Measurements from ENCODE around the gene MTHFD1. TPM values are rescaled to one million over a fixed set of nuclear protein-coding genes. Genes with fewer than 3 reads are reported as not detected.

Gene MTHFD1
- polyA plus RNA-seq, 1 of the 3 experiments (the other 2 are of a cell fraction): 31.0 TPM

GRCh38 chr14:64508215-64508776 is 120.1 kb downstream of the MTHFD1 start:
- Histone ChIP-seq H2AFZ (ENCODE audit: low read depth) (no peak overlapping the region), H3K9ac (no peak overlapping the region), H3K4me3 (ENCODE audit: low read depth in 2 of 2, low read length in 1 of 2) (no peak overlapping the region), H3K79me2 (ENCODE audit: insufficient read depth) (peaks cover 91% of the 10 kb centered on the region), H3K9me3 (no peaks in the 10 kb centered on the region), H3K27me3 (ENCODE audit: insufficient read depth) (no peaks in the 10 kb centered on the region), H3K36me3 (replicated peaks in 1 of 2; ENCODE audit: control insufficient read depth in 1 of 2, insufficient read depth in 2 of 2, low read length in 1 of 2) (peaks cover 5 to 13% of the 10 kb centered on the region in 2 experiments), H4K20me1 (ENCODE audit: insufficient read depth) (peaks cover 75% of the 10 kb centered on the region), H3F3A (replicated peaks; ENCODE audit: insufficient read depth) (peaks cover 7% of the 10 kb centered on the region), H3K27ac (ENCODE audit: low read depth in 2 of 2, low read length in 1 of 2) (no peak overlapping the region), H3K4me2 (no peak overlapping the region), H3K4me1 (ENCODE audit: control insufficient read depth in 1 of 2, insufficient read depth in 2 of 2, low read depth in 1 of 2, low read length in 1 of 2) (peaks cover 13 to 25% of the 10 kb centered on the region in 2 experiments; a peak in 3 of 4 replicates), H3K9me2 (no peaks in the 10 kb centered on the region)
- ChIA-PET CTCF (interaction anchor here (1.1 to 4.2 kb wide), 5 partner anchors 14 to 165 kb away, joined by 3 to 48 read pairs (median 7); no protein-coding TSS in a partner anchor), POLR2A (no interaction called here)
- WGBS (ENCODE audit: low lambda C conversion rate): 59% methylated on average over 1 of the region's 1 CpG
- TF ChIP-seq TCF12 (IDR thresholded peaks at IDR 0.05): no peak
- no peak for TF ChIP-seq SMC3 (IDR thresholded peaks at IDR 0.05; ENCODE audit: low read depth, low read length)
- TF ChIP-seq FOXJ3 (CRISPR knock-in tag; IDR thresholded peaks at IDR 0.05): no peak
- no peak for TF ChIP-seq RAD21 (IDR thresholded peaks at IDR 0.05; ENCODE audit: low read length)
- no peak for TF ChIP-seq EZH2phosphoT487 (IDR thresholded peaks at IDR 0.05; ENCODE audit: borderline replicate concordance, low read depth)
- no peak for TF ChIP-seq SIN3A (IDR thresholded peaks at IDR 0.05; ENCODE audit: borderline replicate concordance, low read depth, low read length)
- no peak for DNase-seq

GRCh38 chr14:64509036-64509435 is 120.9 kb downstream of the MTHFD1 start:
- Histone ChIP-seq H3K4me2 (no peak overlapping the region), H3K4me3 (ENCODE audit: low read depth in 2 of 2, low read length in 1 of 2) (no peak overlapping the region)
- TF ChIP-seq TEAD4 (IDR thresholded peaks at IDR 0.05; ENCODE audit: borderline replicate concordance, insufficient read depth): no peak
- no peak for TF ChIP-seq FOXJ3 (CRISPR knock-in tag; IDR thresholded peaks at IDR 0.05)
- no peak for TF ChIP-seq POLR2AphosphoS5 (IDR thresholded peaks at IDR 0.05; ENCODE audit: low read depth, low read length)
- no peak for TF ChIP-seq YY1 (IDR thresholded peaks at IDR 0.05; ENCODE audit: low read depth)
- TF ChIP-seq, protein P1, sequence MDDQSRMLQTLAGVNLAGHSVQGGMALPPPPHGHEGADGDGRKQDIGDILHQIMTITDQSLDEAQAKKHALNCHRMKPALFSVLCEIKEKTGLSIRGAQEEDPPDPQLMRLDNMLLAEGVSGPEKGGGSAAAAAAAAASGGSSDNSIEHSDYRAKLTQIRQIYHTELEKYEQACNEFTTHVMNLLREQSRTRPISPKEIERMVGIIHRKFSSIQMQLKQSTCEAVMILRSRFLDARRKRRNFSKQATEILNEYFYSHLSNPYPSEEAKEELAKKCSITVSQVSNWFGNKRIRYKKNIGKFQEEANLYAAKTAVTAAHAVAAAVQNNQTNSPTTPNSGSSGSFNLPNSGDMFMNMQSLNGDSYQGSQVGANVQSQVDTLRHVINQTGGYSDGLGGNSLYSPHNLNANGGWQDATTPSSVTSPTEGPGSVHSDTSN (IDR thresholded peaks at IDR 0.05): no peak
- no peak for TF ChIP-seq NRF1 (IDR thresholded peaks at IDR 0.05; ENCODE audit: low read depth, low read length)
- TF ChIP-seq, protein P2, sequence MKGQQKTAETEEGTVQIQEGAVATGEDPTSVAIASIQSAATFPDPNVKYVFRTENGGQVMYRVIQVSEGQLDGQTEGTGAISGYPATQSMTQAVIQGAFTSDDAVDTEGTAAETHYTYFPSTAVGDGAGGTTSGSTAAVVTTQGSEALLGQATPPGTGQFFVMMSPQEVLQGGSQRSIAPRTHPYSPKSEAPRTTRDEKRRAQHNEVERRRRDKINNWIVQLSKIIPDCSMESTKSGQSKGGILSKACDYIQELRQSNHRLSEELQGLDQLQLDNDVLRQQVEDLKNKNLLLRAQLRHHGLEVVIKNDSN (IDR thresholded peaks at IDR 0.05; ENCODE audit: borderline replicate concordance, low read depth): no peak
- TF ChIP-seq ELF1 (IDR thresholded peaks at IDR 0.05): no peak
- TF ChIP-seq EZH2phosphoT487 (IDR thresholded peaks at IDR 0.05; ENCODE audit: borderline replicate concordance, low read depth): no peak
- TF ChIP-seq, protein P3, sequence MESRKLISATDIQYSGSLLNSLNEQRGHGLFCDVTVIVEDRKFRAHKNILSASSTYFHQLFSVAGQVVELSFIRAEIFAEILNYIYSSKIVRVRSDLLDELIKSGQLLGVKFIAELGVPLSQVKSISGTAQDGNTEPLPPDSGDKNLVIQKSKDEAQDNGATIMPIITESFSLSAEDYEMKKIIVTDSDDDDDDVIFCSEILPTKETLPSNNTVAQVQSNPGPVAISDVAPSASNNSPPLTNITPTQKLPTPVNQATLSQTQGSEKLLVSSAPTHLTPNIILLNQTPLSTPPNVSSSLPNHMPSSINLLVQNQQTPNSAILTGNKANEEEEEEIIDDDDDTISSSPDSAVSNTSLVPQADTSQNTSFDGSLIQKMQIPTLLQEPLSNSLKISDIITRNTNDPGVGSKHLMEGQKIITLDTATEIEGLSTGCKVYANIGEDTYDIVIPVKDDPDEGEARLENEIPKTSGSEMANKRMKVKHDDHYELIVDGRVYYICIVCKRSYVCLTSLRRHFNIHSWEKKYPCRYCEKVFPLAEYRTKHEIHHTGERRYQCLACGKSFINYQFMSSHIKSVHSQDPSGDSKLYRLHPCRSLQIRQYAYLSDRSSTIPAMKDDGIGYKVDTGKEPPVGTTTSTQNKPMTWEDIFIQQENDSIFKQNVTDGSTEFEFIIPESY (IDR thresholded peaks at IDR 0.05; ENCODE audit: borderline replicate concordance, low read depth): no peak
- TF ChIP-seq TAF1 (IDR thresholded peaks at IDR 0.05; ENCODE audit: borderline replicate concordance, low read depth, low read length): no peak
- no peak for TF ChIP-seq FOXM1 (IDR thresholded peaks at IDR 0.05; ENCODE audit: low read depth)
- no peak for TF ChIP-seq EP300 (IDR thresholded peaks at IDR 0.05; ENCODE audit: borderline replicate concordance in 1 of 2, low read depth in 1 of 2, low read length in 1 of 2)
- TF ChIP-seq JUND (IDR thresholded peaks at IDR 0.05): no peak
- no peak for TF ChIP-seq TCF12 (IDR thresholded peaks at IDR 0.05)
- no peak for TF ChIP-seq GABPA (IDR thresholded peaks at IDR 0.05; ENCODE audit: low read depth)

More at GRCh38 chr14:64509036-64509435, 120.9 kb downstream of the MTHFD1 start:
- POLR2A ChIA-PET: no interaction called here
- DNase-seq: no peak
- CTCF ChIA-PET: interaction anchor here (1.0 to 4.2 kb wide), 7 partner anchors 13 to 165 kb away, joined by 3 to 48 read pairs (median 7); no protein-coding TSS in a partner anchor
- Histone ChIP-seq H3F3A (replicated peaks; ENCODE audit: insufficient read depth) (peaks cover 5% of the 10 kb centered on the region), H3K27me3 (ENCODE audit: insufficient read depth) (no peaks in the 10 kb centered on the region), H3K9me3 (no peaks in the 10 kb centered on the region), H3K27ac (ENCODE audit: low read depth in 2 of 2, low read length in 1 of 2) (no peak overlapping the region), H3K9ac (no peak overlapping the region), H2AFZ (ENCODE audit: low read depth) (no peak overlapping the region), H3K9me2 (no peaks in the 10 kb centered on the region), H4K20me1 (ENCODE audit: insufficient read depth) (peaks cover 82% of the 10 kb centered on the region), H3K4me1 (ENCODE audit: control insufficient read depth in 1 of 2, insufficient read depth in 2 of 2, low read depth in 1 of 2, low read length in 1 of 2) (peaks cover 13 to 25% of the 10 kb centered on the region in 2 experiments; a peak in 3 of 4 replicates), H3K79me2 (ENCODE audit: insufficient read depth) (peaks cover 98% of the 10 kb centered on the region), H3K36me3 (replicated peaks in 1 of 2; ENCODE audit: control insufficient read depth in 1 of 2, insufficient read depth in 2 of 2, low read length in 1 of 2) (peaks cover 5 to 13% of the 10 kb centered on the region in 2 experiments)
- WGBS (ENCODE audit: low lambda C conversion rate): 91% methylated on average over 8 of the region's 8 CpGs

Data from SK-N-SH (cell line).